Cardiac fibroblast (primary cell): ENCODE measurements around the gene UNK.
"Not testable (repeated sequence)": the region's sequence is repeated elsewhere in the genome, so short reads cannot be mapped to it uniquely, and the experiment has no call there.

Source experiments
- DNase-seq, 2 donors: peaks; one replicate each; pipeline versions ENCODE4 v3.0.0 to v3.0.0-alpha.2; 2010; ENCODE audit warnings: low read depth in 2 of 2
- H3K4me3 ChIP-seq, 2 donors: replicated peaks in 1 of 2; 1 replicate in 1 of 2; 2 replicates in 1 of 2; pipeline ENCODE4 v1.5.1; 2011; ENCODE audit warnings: low read depth in 2 of 2, low read length in 2 of 2, mild to moderate bottlenecking in 2 of 2, moderate library complexity in 1 of 2
- TF ChIP-seq, protein P1 (sequence below): IDR thresholded peaks from one replicate; pipeline ENCODE4 v1.5.1; 2011; ENCODE audit warnings: low read depth, mild to moderate bottlenecking, low read length, inconsistent platforms

The UNK gene

GRCh38 chr17:75853433-75853832 is 68.8 kb downstream of the UNK start:
- peak; percentile 49 to 65 for DNase-seq
- TF ChIP-seq, protein P1, sequence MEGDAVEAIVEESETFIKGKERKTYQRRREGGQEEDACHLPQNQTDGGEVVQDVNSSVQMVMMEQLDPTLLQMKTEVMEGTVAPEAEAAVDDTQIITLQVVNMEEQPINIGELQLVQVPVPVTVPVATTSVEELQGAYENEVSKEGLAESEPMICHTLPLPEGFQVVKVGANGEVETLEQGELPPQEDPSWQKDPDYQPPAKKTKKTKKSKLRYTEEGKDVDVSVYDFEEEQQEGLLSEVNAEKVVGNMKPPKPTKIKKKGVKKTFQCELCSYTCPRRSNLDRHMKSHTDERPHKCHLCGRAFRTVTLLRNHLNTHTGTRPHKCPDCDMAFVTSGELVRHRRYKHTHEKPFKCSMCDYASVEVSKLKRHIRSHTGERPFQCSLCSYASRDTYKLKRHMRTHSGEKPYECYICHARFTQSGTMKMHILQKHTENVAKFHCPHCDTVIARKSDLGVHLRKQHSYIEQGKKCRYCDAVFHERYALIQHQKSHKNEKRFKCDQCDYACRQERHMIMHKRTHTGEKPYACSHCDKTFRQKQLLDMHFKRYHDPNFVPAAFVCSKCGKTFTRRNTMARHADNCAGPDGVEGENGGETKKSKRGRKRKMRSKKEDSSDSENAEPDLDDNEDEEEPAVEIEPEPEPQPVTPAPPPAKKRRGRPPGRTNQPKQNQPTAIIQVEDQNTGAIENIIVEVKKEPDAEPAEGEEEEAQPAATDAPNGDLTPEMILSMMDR: no peak
- H3K4me3 ChIP-seq: no peak overlapping the region

DNA sequence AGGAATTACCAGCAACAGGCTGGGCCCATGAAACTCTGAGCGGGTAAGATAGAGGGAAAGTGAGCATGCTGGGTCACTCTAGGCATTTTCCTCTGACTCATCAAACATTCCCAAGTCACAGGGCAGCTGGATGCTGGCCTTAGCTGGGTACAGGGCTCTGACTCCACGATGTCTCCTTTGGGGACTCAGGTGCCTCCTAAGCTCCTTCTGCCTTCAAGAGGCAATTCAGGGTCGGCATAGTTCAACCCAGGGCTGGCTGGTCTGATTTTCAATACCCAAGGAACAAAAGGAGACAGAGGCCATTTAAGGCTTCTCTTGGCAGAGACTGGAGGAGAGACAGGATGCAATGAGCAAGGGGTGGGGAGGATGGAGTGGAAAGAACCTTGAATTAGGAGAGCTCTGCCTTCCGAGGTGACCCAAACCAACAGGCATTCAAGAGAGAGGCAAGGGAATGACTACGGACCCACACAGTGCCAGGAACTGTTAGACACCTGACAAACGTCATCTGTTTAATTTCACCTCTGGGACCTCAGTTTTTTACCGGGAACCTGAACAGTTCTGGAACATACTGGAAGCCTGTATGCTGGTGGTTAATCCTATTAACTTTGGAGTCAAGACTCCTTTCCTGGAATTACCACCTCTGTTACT is 69.6 kb downstream of the UNK start:
- TF ChIP-seq, protein P1: no peak
- H3K4me3 ChIP-seq: peak overlapping the region; percentile 61 to 75
- peak; percentile 68 to 78 for DNase-seq

DNA sequence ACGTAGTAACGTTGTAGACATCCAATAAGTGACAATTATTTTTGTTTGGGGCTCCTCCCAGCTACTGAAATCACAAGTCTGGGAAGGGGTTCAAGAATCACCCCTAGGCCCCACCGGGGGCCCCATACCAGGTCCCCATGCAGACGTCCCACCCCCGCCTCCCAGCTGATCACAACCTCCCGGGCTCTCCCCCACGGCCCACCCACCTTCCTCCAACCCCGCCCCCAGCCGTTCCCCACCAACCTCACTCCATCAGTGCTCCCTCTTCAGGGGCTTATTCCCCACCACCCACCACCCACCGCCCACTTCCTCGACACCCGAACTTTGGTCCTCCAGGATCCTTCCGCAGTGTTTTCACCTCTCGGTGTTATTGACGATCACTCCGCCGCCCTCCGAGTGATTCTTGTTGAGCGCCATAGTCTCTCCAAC is 70.3 kb downstream of the UNK start:
- TF ChIP-seq, protein P1: no peak
- DNase-seq: peak in 1 of 2 donors; percentile 19
- peak overlapping the region; percentile 61 to 75 for H3K4me3 ChIP-seq

DNA sequence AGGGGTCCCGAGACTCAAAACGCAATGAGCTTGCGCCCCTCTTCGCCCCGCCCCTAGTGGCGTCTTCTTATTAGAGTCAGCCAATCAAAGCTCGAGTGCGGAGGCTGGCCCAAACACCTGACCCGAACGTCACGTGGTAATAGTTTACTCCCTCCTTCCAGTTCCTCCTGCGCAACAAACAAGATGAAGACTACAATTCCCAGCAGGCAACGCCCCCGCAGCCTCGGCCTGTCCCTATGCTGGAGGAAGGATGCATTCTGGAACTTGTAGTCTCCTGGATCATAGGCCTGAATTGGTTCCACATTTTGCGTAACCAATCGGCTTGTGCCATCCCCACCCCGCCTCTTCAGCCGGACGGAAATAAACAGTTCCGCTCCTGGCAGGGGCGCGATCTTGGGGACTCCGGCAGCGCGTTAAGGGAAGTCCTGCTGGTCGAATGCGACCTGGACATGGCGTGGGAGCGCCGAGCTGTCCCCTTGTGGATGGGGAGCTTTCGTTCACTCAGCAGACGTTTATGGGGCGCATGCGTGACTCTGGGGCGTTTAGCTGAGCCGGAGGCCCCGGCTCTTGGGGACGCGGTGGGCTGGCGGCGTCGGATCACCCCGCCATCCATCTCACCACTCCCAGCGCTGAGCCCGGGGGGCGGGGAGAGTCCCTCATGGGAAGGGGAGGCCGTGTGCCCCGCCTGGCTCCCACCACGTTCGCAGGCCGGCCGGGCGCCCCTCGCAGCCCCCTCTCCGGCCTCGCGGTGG is 70.9 kb downstream of the UNK start, which contains the start of gene WBP2:
TSS of gene WBP2 (minus strand) at position 26 of the 752 bp plus-strand sequence. CDS start 38 bp downstream, outside the sequence.
- TF ChIP-seq, protein P1: no peak
- peak; percentile 100 for DNase-seq
- peak within 1 kb of the TSS; percentile 94 to 95 for H3K4me3 ChIP-seq

- TF ChIP-seq, protein P1: no peak
- H3K4me3 ChIP-seq: peak overlapping the region; percentile 94 to 95
- peak in 1 of 2 donors; percentile 20 for DNase-seq
These were observed 71.6 kb downstream of the UNK start for GRCh38 chr17:75856062-75856756.

DNA sequence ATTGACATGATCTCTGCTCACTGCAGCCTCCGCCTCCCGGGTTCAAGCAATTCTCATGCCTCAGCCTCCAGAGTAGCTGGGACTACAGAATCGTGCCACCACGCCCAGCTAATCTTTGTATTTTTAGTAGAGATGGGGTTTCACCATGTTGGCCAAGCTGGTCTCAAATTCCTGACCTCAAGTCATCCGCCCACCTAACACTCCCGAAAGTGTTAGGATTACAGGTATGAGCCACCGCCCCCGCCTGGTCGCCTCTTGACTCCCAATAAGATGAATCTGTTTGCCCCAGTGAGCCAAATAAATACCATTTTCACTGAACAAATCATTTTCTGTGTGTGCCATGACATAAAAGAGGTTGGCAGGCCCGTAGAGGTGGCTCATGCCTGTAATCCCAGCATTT is 74.8 kb downstream of the UNK start:
- not testable (repeated sequence) for H3K4me3 ChIP-seq, DNase-seq

DNA sequence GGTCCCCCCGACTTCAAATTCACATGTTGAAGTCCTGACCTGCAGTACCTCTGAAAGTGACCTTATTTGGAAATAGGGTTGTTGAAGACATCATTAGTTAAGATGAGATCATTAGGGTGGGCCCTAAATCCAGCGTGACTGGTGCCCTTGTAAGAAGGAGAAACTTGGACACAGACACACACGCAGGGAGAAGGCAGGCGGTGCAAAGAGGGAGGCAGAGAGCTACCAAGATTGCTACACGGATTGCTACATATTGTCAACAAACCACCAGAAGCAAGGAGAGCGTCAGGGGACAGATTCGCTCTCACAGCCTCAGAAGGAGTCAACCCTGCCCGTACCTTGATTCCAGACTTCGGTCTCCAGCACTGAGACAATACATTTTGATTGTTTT is 77.3 kb downstream of the UNK start:
- H3K4me3 ChIP-seq: no peak overlapping the region
- TF ChIP-seq, protein P1: no peak

More for the DNA sequence above, 77.3 kb downstream of the UNK start:
- DNase-seq: peak in 1 of 2 donors; percentile 35
